T-helper 1 cell (primary cell): ENCODE measurements around the gene WDR70.

ENCODE experiments used
- DNase-seq, 5 donors: peaks; one replicate each; pipeline ENCODE4 v3.0.0-alpha.2; 2012 to 2020

The WDR70 gene

GRCh38 chr5:37730896-37731455 lies 351.9 kb downstream of the WDR70 start:
- DNase-seq, result no peak

DNA sequence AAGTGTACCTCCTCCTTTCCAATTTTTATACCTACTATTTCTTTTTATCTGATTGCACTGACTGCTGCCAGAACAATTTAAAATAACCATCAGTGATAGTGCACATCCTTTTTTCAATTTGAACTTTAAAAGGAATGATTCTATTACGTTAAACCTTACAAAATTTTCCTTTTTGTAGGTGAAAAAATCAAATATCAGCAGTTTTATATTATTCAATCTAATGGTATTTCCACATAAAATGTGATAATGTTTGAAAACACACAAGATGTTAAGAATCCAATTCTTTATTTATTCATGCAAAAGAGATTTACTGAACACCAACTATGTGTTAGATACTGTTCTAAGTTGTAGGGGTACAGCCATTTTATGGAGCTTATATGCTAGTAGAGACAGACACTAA lies 355.0 kb downstream of the WDR70 start:
- DNase-seq, result no peak

GRCh38 chr5:37735649-37736347 lies 356.7 kb downstream of the WDR70 start:
- DNase-seq, result no peak

- no peak for DNase-seq
Measured at GRCh38 chr5:37736397-37736796, 357.3 kb downstream of the WDR70 start.

DNA sequence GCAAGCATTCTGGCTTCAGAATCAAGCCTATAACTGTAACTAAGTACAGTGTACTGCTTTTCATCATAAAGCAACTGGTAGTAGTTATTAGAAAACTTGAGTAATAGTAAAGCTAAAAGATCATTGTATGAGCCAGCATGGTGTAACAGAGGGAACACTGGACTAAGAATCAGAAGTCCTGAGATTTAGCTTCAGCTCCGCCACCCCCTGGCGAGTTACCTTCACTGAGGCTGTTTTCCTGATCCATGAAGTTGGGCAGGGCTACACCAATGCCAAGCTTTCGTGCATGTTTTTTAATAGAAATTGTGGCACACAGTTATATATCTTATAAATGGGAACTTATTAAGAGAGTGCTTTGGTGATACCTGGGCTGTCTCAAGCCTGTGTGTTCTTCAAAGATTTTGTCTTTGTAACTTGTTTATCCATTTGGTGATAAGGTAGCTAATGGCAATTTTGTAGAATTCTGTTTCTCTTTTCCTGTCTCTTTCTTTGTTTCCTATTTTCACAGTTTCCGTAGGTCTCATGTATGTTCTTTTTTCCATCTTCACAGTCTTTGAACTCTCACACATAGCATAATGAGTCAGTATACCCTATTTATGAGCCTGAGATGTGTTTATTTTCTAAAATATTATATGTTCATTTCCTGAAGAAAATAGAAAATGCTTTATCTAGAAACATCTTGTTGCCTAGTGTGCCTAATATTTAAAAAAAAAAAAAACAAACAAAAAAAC lies 358.4 kb downstream of the WDR70 start:
- no peak for DNase-seq

GRCh38 chr5:37738057-37738691 lies 359.1 kb downstream of the WDR70 start:
- peak in 1 of 5 donors; percentile 81 for DNase-seq

GRCh38 chr5:37738865-37739488 lies 359.9 kb downstream of the WDR70 start:
- DNase-seq, result no peak

DNA sequence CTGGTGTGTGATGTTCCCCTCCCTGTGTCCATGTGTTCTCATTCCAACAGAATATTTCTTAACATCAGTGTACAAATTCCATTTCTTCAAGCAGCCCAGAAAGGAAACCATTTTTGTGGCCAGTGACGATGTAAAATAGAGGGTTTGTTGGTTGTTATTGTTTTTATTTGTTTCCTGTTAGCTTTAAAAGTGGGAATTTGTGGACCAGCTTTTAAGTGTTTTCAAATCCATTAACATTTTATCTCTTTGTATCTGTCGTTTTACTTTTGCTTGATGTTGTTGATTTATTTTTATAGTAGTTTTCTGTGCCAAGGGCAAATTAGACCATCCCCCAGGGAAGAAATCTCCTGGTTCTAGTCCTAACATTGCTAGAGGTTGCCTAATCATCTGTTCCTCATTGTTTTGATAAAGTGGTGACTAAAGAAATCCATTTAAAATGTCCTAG lies 360.7 kb downstream of the WDR70 start:
- DNase-seq, result no peak

- no peak for DNase-seq
Measured at GRCh38 chr5:37740331-37741066, 361.4 kb downstream of the WDR70 start.

DNA sequence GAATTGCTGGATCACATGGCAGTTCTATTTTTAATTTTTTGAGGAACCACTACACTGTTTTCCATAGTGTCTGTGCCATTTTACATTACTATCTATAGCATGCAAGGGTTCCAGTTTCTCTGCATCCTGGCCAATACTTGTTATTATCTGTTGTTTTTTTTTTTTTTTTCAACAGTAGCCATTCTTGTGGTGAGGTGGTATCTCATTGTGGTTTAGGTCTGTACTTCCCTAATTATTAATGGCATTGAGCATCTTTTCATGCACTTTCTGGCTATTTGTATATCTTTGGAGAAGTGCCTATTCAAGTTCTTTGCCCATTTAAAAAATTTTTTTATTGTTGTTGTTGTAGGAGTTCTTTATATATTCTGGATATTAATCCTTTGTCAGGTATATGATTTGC lies 363.0 kb downstream of the WDR70 start:
- DNase-seq, result no peak

GRCh38 chr5:37751227-37751626 lies 372.1 kb downstream of the WDR70 start:
- DNase-seq, result no peak

DNA sequence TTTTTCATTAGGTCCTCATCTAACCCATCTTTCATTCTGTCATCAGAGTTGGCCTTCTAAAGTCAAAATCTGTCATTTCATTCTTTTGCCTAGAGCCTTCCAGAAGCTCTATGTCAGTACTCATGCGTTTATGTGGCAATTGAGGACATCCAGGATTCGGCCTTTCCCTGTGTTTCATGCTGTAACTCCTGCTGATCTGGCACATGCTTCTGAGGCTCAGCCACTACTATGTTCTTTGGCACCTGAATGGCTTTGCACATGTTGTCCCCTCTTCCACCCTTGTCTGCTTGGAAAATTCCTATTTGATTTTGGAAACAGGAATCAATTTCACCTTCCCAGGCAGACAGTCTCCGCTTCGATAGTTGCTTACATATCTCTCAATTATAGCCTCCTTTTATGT lies 375.9 kb downstream of the WDR70 start:
- DNase-seq, result no peak

DNA sequence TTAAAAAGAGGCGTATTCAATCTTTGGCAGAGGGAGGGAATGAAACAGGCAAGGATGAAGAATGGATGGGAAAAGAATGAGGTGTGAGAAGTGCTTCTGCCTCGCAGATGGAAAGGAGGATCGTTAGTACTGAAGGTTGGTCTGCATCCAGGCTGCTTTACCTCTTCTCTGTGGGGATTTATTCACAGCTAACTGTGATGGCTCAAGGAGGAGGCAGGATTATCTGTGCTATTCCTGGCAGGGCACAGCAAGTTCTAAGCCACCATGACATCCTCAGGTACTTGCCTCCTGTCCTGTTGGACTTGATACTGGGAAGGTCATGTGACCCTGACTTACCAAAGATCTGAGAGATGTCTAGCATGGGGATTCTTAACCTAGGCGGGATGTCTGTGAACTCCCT lies 376.5 kb downstream of the WDR70 start:
- no peak for DNase-seq

GRCh38 chr5:37756248-37756647 lies 377.1 kb downstream of the WDR70 start:
- DNase-seq, result no peak

GRCh38 chr5:37757980-37758582 lies 379.0 kb downstream of the WDR70 start:
- no peak for DNase-seq

GRCh38 chr5:37767251-37767650 lies 388.1 kb downstream of the WDR70 start:
- no peak for DNase-seq

- DNase-seq, result no peak
Measured at GRCh38 chr5:37767961-37768360, 388.8 kb downstream of the WDR70 start.

DNA sequence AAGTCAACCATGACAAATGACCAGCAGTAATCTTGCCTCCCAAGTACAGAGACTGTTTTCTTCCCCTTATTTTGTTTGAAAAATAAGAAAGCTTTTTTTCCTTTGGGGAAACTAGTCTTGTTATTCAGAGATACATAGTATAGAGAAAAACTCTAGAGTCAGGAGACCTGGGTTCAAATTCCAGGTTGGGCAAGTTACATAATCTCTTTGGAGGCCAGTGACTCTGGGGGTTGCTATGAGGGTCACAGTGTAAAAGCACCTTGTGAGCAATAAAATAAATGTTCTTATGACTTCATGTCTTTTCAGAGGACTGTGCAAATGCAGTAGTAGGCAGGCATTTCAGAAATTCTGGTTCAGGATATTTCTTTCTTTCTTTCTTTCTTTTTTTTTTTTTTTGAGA lies 389.3 kb downstream of the WDR70 start:
- DNase-seq, result no peak

DNA sequence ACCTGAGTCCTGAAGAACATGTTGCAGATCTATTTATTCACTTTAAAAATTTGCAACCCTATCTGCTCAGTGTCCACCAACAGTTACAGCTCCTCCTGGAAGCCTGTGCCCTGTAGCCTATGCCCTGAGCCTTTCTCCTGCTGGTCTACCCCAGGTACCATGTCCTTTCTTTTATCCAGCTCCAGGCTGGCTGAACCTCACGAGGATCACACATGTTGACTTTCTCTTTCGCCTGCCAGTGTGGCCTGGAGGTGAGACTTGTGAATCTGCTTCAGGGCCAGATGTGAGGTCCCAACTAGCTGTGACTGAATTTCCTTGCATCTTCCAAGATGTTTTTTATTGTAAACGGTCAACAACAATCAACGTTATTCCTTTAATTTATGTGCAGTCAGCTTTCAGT lies 390.0 kb downstream of the WDR70 start:
- DNase-seq, result no peak

DNA sequence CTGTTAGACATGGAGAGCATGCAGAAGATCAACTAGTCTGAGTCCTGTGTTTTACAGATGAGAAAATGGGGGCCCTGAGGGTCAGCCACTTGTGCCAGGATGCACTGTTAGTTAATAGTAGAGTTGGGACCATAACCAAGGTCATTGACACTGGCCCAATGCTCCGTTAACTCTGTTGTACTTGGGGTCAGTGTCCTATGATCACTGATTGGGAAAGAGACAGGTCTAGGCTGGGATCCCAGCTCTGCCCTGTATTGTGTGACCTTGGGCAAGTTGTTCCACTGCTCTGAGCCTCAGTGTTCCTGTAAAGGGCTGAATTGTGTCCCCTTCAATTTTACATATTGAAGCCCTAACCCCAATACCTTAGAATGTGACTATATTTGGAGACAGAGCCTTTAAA lies 390.7 kb downstream of the WDR70 start:
- DNase-seq, result no peak

GRCh38 chr5:37770786-37771185 lies 391.7 kb downstream of the WDR70 start:
- no peak for DNase-seq

GRCh38 chr5:37771203-37771611 lies 392.1 kb downstream of the WDR70 start:
- DNase-seq, result no peak
